ENCODE results near the gene BSN. TPM values are rescaled to one million over a fixed set of nuclear protein-coding genes. Genes with fewer than 3 reads are reported as not detected.

BSN gene
- total RNA-seq, 1 experiment from 2014 or later = 0.87 TPM

DNA sequence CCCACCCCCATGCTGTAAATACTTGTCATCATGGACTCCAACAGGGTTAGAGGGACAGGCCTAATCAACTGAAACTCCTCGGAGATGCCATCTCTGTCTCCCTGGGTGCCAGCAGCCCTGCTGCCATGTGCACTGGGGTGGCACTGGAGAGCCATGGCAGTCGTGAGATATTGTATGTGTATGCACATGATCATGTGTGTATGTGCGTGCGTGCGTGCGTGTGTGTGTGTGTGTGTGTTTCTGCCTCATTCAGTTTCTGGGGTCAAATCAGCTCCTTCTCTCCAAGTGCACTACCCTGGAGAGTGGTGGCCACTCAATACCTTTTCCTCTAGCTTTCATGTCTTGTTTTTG is 116.6 kb downstream of the BSN start:
- no TSS peak for BruUV-seq (replicated peaks)
- Histone ChIP-seq H3K27me3 (ENCODE audit: control insufficient read depth, insufficient read depth, low read length) (no peaks in the 10 kb centered on the region), H3K4me1 (ENCODE audit: control insufficient read depth, insufficient read depth, low read length) (peaks cover 11% of the 10 kb centered on the region), H3K4me3 (ENCODE audit: low read depth in 2 of 2, low read length in 2 of 2) (no peak overlapping the region), H3K9me3 (ENCODE audit: control insufficient read depth, insufficient read depth, low read depth, low read length) (no peaks in the 10 kb centered on the region), H3K27ac (ENCODE audit: low read length) (no peak overlapping the region), H3K36me3 (ENCODE audit: control insufficient read depth, insufficient read depth, low read length) (peaks cover 4% of the 10 kb centered on the region)
- DNase-seq (ENCODE audit: low read depth, low spot score) (no peak), ATAC-seq (no peak)
- in situ Hi-C loops (cut with HindIII; ENCODE audit: low pct_unique_long_range_greater_than_20kb, low sequenced_read_pairs) (no loop called here), intact Hi-C loops (cut with micrococcal nuclease; ENCODE audit: unreplicated experiment) (loop anchor here (2.0 kb wide), 1 partner anchor 130 kb away; no protein-coding TSS in a partner anchor)
- ChIA-PET CTCF (interaction anchor here (3.2 kb wide), 1 partner anchor 131 kb away, joined by 30 read pairs; no protein-coding TSS in a partner anchor), POLR2A (no interaction called here)
- TF ChIP-seq SIN3A (IDR thresholded peaks at IDR 0.05; ENCODE audit: borderline replicate concordance, insufficient read depth, low read depth, low read length) = no peak
- TF ChIP-seq, protein P1, sequence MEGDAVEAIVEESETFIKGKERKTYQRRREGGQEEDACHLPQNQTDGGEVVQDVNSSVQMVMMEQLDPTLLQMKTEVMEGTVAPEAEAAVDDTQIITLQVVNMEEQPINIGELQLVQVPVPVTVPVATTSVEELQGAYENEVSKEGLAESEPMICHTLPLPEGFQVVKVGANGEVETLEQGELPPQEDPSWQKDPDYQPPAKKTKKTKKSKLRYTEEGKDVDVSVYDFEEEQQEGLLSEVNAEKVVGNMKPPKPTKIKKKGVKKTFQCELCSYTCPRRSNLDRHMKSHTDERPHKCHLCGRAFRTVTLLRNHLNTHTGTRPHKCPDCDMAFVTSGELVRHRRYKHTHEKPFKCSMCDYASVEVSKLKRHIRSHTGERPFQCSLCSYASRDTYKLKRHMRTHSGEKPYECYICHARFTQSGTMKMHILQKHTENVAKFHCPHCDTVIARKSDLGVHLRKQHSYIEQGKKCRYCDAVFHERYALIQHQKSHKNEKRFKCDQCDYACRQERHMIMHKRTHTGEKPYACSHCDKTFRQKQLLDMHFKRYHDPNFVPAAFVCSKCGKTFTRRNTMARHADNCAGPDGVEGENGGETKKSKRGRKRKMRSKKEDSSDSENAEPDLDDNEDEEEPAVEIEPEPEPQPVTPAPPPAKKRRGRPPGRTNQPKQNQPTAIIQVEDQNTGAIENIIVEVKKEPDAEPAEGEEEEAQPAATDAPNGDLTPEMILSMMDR (IDR thresholded peaks at IDR 0.05) = no peak
- TF ChIP-seq TCF7L2 (IDR thresholded peaks at IDR 0.05; ENCODE audit: low read depth, low read length) = no peak
- no peak for TF ChIP-seq POLR2AphosphoS5 (IDR thresholded peaks at IDR 0.05; ENCODE audit: low read depth, low read length)
- TF ChIP-seq, protein P2, sequence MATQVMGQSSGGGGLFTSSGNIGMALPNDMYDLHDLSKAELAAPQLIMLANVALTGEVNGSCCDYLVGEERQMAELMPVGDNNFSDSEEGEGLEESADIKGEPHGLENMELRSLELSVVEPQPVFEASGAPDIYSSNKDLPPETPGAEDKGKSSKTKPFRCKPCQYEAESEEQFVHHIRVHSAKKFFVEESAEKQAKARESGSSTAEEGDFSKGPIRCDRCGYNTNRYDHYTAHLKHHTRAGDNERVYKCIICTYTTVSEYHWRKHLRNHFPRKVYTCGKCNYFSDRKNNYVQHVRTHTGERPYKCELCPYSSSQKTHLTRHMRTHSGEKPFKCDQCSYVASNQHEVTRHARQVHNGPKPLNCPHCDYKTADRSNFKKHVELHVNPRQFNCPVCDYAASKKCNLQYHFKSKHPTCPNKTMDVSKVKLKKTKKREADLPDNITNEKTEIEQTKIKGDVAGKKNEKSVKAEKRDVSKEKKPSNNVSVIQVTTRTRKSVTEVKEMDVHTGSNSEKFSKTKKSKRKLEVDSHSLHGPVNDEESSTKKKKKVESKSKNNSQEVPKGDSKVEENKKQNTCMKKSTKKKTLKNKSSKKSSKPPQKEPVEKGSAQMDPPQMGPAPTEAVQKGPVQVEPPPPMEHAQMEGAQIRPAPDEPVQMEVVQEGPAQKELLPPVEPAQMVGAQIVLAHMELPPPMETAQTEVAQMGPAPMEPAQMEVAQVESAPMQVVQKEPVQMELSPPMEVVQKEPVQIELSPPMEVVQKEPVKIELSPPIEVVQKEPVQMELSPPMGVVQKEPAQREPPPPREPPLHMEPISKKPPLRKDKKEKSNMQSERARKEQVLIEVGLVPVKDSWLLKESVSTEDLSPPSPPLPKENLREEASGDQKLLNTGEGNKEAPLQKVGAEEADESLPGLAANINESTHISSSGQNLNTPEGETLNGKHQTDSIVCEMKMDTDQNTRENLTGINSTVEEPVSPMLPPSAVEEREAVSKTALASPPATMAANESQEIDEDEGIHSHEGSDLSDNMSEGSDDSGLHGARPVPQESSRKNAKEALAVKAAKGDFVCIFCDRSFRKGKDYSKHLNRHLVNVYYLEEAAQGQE (IDR thresholded peaks at IDR 0.05; ENCODE audit: insufficient read depth in 1 of 2, low read depth in 2 of 2, low read length in 1 of 2) = no peak

DNA sequence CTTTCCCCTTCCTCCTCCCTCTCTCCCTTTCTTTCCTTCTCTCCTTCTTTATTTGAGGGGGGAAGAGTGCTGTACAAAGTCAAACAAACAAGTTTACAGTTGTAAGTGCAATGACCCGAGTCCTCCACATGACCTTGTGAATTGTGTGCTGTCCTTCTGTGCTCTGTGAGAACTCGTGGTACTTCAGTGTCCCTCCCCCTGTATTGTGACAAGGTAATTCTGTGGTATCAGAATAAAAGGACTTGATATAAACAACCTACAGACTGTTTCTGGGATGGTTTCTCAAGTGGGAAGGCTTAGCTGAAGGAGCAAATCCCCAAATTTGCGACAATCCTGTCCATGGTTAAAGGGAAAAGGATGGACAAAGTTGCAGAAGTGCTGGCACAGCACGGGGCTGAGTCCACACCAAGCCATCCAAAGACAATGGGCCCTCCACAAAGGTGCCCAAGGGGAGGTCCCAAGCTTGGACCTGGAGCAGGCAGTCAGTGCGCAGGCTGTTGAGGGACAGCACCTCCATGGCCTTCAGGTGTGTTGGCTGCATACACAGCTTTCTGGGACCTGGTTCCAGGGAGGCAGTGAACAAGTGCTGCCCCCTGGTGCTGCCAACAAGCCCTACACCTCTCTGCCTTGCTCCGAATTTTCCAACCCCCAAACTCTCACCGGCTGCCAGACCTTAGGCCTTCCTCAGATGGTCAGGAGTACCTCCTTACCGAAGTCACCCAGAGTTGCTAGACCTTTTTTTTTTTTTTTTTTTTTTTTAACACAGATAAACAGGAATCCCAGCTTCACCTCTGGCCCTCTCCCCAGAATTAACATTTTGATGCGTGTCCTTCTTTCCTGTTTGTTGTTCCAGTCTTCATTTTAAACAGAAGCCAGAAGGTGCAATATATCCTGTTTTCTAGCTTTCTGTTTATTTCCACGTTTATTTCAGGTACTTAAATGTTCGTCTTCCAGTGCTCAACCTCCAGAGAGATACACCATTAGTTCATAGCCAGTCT is 117.3 kb downstream of the BSN start:
- in situ Hi-C loops (cut with HindIII; ENCODE audit: low pct_unique_long_range_greater_than_20kb, low sequenced_read_pairs) = no loop called here
- BruUV-seq (replicated peaks) = no TSS peak
- TF ChIP-seq, protein P1 (IDR thresholded peaks at IDR 0.05) = peak; percentile 89
- TF ChIP-seq TCF7L2 (IDR thresholded peaks at IDR 0.05; ENCODE audit: low read depth, low read length) (no peak), POLR2AphosphoS5 (IDR thresholded peaks at IDR 0.05; ENCODE audit: low read depth, low read length) (peak; percentile 20; the same call in 1 of the 2 replicates)
- CTCF ChIA-PET = interaction anchor here (0.7 to 3.2 kb wide), 4 partner anchors 119 to 352 kb away, joined by 8 to 30 read pairs (median 10); no protein-coding TSS in a partner anchor
- H3K27ac ChIP-seq (ENCODE audit: low read length) = no peak overlapping the region
- peaks cover 4% of the 10 kb centered on the region for H3K36me3 ChIP-seq (ENCODE audit: control insufficient read depth, insufficient read depth, low read length)
- H3K4me1 ChIP-seq (ENCODE audit: control insufficient read depth, insufficient read depth, low read length) = peaks cover 11% of the 10 kb centered on the region
- no peaks in the 10 kb centered on the region for H3K27me3 ChIP-seq (ENCODE audit: control insufficient read depth, insufficient read depth, low read length)
- ATAC-seq (peak; percentile 29; the same call in 1 of the 2 replicates), DNase-seq (ENCODE audit: low read depth, low spot score) (peak; percentile 45)
- intact Hi-C loops (cut with micrococcal nuclease; ENCODE audit: unreplicated experiment) = loop anchor here (2.0 kb wide), 1 partner anchor 131 kb away; no protein-coding TSS in a partner anchor
- POLR2A ChIA-PET = no interaction called here
- H3K9me3 ChIP-seq (ENCODE audit: control insufficient read depth, insufficient read depth, low read depth, low read length) = no peaks in the 10 kb centered on the region
- no peak overlapping the region for H3K4me3 ChIP-seq (ENCODE audit: low read depth in 2 of 2, low read length in 2 of 2)
